Stomach smooth muscle (tissue), 2 donors: Measurements from ENCODE around the gene VASN.

ENCODE experiments used
- H3K27ac ChIP-seq: one replicate; pipeline ENCODE4 v1.7.0; 2013; ENCODE audit warnings: mild to moderate bottlenecking, low read length, inconsistent platforms
- H3K27me3 ChIP-seq, 2 donors: one replicate each; pipeline ENCODE4 v1.7.0; 2013; ENCODE audit warnings: low read length in 2 of 2; ENCODE audit not compliant: insufficient read depth in 2 of 2, control insufficient read depth in 1 of 2
- H3K36me3 ChIP-seq, 2 donors: one replicate each; pipeline ENCODE4 v1.7.0; 2013; ENCODE audit warnings: low read length in 2 of 2; ENCODE audit not compliant: control insufficient read depth in 2 of 2, insufficient read depth in 2 of 2
- H3K4me1 ChIP-seq: one replicate; pipeline ENCODE4 v1.7.0; 2013; ENCODE audit warnings: low read length; ENCODE audit not compliant: control insufficient read depth, insufficient read depth
- H3K4me3 ChIP-seq, 2 donors: one replicate each; pipeline ENCODE4 v1.7.0; 2013; ENCODE audit warnings: low read length in 2 of 2
- H3K9ac ChIP-seq, 2 donors: one replicate each; pipeline ENCODE4 v1.7.0; 2013; ENCODE audit warnings: low read length in 2 of 2, mild to moderate bottlenecking in 1 of 2
- H3K9me3 ChIP-seq, 2 donors: one replicate each; pipeline ENCODE4 v1.7.0; 2013; ENCODE audit warnings: low read length in 2 of 2; ENCODE audit not compliant: control insufficient read depth in 2 of 2
- donor health status: healthy.
- donor health status: Pancreatic carcinoma.

Gene VASN

GRCh38 chr16:4345836-4346781 lies 25.5 kb upstream of the VASN start:
- Histone ChIP-seq H3K27ac (no peak overlapping the region), H3K4me3 (no peak overlapping the region), H3K27me3 (no peaks in the 10 kb centered on the region), H3K9me3 (no peaks in the 10 kb centered on the region), H3K9ac (no peak overlapping the region), H3K4me1 (peaks cover 25% of the 10 kb centered on the region), H3K36me3 (peaks cover 0 to 1% of the 10 kb centered on the region in 2 donors)

GRCh38 chr16:4347010-4347409 lies 24.6 kb upstream of the VASN start:
- H3K4me1 ChIP-seq, result peaks cover 29% of the 10 kb centered on the region

GRCh38 chr16:4347765-4348509 lies 23.7 kb upstream of the VASN start:
- Histone ChIP-seq H3K27ac (peak overlapping the region; percentile 24), H3K4me1 (peaks cover 28% of the 10 kb centered on the region), H3K27me3 (no peaks in the 10 kb centered on the region), H3K9me3 (no peaks in the 10 kb centered on the region), H3K4me3 (no peak overlapping the region), H3K9ac (no peak overlapping the region), H3K36me3 (no peaks in the 10 kb centered on the region)

More at GRCh38 chr16:4347010-4347409, 24.6 kb upstream of the VASN start:
- Histone ChIP-seq H3K36me3 (no peaks in the 10 kb centered on the region), H3K9me3 (no peaks in the 10 kb centered on the region), H3K27me3 (no peaks in the 10 kb centered on the region), H3K9ac (no peak overlapping the region), H3K27ac (no peak overlapping the region), H3K4me3 (no peak overlapping the region)

- Histone ChIP-seq H3K4me3 (no peak overlapping the region), H3K36me3 (peaks cover 0 to 2% of the 10 kb centered on the region in 2 donors), H3K9ac (no peak overlapping the region), H3K4me1 (peaks cover 20% of the 10 kb centered on the region), H3K27ac (no peak overlapping the region), H3K27me3 (no peaks in the 10 kb centered on the region), H3K9me3 (no peaks in the 10 kb centered on the region)
Measured at GRCh38 chr16:4349332-4349731, 22.3 kb upstream of the VASN start.

GRCh38 chr16:4350365-4350786 lies 21.3 kb upstream of the VASN start:
- Histone ChIP-seq H3K9me3 (no peaks in the 10 kb centered on the region), H3K27me3 (no peaks in the 10 kb centered on the region), H3K4me3 (peak overlapping the region; percentile 88 to 93), H3K9ac (peak overlapping the region; percentile 68 to 81), H3K27ac (no peak overlapping the region), H3K4me1 (peaks cover 16% of the 10 kb centered on the region), H3K36me3 (peaks cover 0 to 2% of the 10 kb centered on the region in 2 donors)

- Histone ChIP-seq H3K27ac (no peak within 1 kb of the TSS), H3K4me3 (peak within 1 kb of the TSS; percentile 88 to 93), H3K4me1 (peaks cover 16% of the 10 kb centered on the region), H3K9me3 (no peaks in the 10 kb centered on the region), H3K27me3 (no peaks in the 10 kb centered on the region), H3K36me3 (peaks cover 0 to 2% of the 10 kb centered on the region in 2 donors), H3K9ac (peak within 1 kb of the TSS; percentile 68 to 81)
Measured at GRCh38 chr16:4350787-4351659, 20.6 kb upstream of the VASN start, which contains the start of gene PAM16. Gene PAM16 (minus strand): TSS chr16:4351321. CDS start chr16:4351234, 87 bp downstream.

- Histone ChIP-seq H3K27ac (no peak overlapping the region), H3K27me3 (no peaks in the 10 kb centered on the region)
Measured at GRCh38 chr16:4351880-4352279, 19.8 kb upstream of the VASN start.

GRCh38 chr16:4352843-4353242 lies 18.8 kb upstream of the VASN start:
- H3K4me3 ChIP-seq, result no peak overlapping the region
- H3K27me3 ChIP-seq, result no peaks in the 10 kb centered on the region
- H3K9me3 ChIP-seq, result no peaks in the 10 kb centered on the region
- peaks cover 0 to 2% of the 10 kb centered on the region in 2 donors for H3K36me3 ChIP-seq
- H3K9ac ChIP-seq, result no peak overlapping the region
- peaks cover 16% of the 10 kb centered on the region for H3K4me1 ChIP-seq
- H3K27ac ChIP-seq, result no peak overlapping the region

More at GRCh38 chr16:4351880-4352279, 19.8 kb upstream of the VASN start:
- H3K4me1 ChIP-seq, result peaks cover 16% of the 10 kb centered on the region
- no peak overlapping the region for H3K4me3 ChIP-seq
- H3K9me3 ChIP-seq, result no peaks in the 10 kb centered on the region
- H3K36me3 ChIP-seq, result peaks cover 0 to 2% of the 10 kb centered on the region in 2 donors
- no peak overlapping the region for H3K9ac ChIP-seq

- Histone ChIP-seq H3K9me3 (no peaks in the 10 kb centered on the region), H3K4me1 (peaks cover 16% of the 10 kb centered on the region), H3K9ac (no peak overlapping the region), H3K36me3 (peaks cover 0 to 8% of the 10 kb centered on the region in 2 donors), H3K27me3 (no peaks in the 10 kb centered on the region), H3K27ac (no peak overlapping the region), H3K4me3 (no peak overlapping the region)
Measured at GRCh38 chr16:4353675-4354074, 18.0 kb upstream of the VASN start.
